ENCODE results near the gene ORAI1.
"Not testable (repeated sequence)": the region's sequence is repeated elsewhere in the genome, so short reads cannot be mapped to it uniquely, and the experiment has no call there.

Gene ORAI1

DNA sequence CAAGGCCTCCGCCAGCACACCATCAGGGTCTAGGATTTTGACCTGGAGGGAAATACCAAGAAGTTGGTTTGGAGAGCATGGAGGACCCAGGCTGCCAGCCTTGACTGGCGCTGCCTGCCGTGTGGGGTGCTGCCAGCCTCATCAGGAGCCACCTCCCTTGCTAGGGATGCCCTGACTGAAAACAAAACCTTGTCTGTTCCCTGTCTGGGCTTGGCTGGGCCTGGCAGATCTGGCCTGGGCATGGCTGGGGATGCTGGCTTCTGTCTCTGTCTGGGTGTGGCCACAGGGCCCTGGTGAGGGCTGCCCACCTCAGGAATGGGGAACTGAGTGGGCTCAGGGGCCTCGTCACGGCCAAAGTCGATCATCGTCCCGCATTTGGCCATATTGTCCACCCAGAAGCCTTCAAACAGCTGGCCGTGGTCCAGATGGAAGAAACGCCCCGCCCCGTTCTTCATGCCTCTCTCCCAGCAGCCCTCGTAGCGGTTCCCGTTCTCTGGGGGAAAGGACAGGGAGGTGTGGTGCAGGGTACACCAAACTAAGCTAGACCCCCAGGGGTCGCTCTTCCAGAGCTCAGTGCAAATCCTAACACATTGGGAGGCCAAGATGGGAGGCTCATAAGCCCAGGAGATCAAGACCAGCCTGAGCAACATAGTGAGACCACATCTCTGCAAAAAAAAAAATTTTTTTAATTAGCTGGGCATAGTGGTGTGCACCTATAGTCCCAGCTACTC lies 26.6 kb downstream of the ORAI1 start:
- DNase-seq (ENCODE audit: low read depth, low spot score) = no peak
- TF ChIP-seq, protein P1, sequence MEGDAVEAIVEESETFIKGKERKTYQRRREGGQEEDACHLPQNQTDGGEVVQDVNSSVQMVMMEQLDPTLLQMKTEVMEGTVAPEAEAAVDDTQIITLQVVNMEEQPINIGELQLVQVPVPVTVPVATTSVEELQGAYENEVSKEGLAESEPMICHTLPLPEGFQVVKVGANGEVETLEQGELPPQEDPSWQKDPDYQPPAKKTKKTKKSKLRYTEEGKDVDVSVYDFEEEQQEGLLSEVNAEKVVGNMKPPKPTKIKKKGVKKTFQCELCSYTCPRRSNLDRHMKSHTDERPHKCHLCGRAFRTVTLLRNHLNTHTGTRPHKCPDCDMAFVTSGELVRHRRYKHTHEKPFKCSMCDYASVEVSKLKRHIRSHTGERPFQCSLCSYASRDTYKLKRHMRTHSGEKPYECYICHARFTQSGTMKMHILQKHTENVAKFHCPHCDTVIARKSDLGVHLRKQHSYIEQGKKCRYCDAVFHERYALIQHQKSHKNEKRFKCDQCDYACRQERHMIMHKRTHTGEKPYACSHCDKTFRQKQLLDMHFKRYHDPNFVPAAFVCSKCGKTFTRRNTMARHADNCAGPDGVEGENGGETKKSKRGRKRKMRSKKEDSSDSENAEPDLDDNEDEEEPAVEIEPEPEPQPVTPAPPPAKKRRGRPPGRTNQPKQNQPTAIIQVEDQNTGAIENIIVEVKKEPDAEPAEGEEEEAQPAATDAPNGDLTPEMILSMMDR (IDR thresholded peaks at IDR 0.05; ENCODE audit: insufficient read depth, low read length, missing control alignments) = no peak
- H3K4me3 ChIP-seq (ENCODE audit: low read depth, low read length) = no peak overlapping the region
- POLR2A ChIA-PET = no interaction called here
- CTCF ChIA-PET = interaction anchor here (1.0 to 3.6 kb wide), 4 partner anchors 15 to 175 kb away, joined by 3 to 13 read pairs (median 4); partner anchors contain the start of gene ORAI1

DNA sequence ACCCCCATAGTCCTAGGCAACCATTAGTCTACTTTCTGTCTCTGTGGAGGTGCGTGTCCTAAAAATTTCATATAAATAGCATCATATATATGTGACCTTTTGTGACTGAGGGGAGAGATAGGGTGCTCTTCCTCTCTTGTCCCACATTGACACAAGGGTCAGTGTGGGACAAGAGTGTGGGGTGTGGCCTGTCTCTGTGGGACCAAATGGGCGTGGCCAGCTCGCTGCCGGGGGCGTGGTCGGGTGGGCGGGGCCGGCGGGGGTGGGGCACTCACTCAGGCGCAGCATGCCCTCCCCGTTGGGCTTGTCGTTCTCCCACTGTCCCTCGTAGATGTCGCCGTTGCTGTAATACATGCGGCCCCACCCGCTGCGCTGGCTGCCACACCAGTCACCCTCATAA lies 27.7 kb downstream of the ORAI1 start:
- POLR2A ChIA-PET = no interaction called here
- H3K4me3 ChIP-seq (ENCODE audit: low read depth, low read length) = no peak overlapping the region
- no peak for DNase-seq (ENCODE audit: low read depth, low spot score)
- TF ChIP-seq, protein P1 (IDR thresholded peaks at IDR 0.05; ENCODE audit: insufficient read depth, low read length, missing control alignments) = no peak
- CTCF ChIA-PET = interaction anchor here (3.6 kb wide), 1 partner anchor 14 kb away, joined by 13 read pairs; no protein-coding TSS in a partner anchor

DNA sequence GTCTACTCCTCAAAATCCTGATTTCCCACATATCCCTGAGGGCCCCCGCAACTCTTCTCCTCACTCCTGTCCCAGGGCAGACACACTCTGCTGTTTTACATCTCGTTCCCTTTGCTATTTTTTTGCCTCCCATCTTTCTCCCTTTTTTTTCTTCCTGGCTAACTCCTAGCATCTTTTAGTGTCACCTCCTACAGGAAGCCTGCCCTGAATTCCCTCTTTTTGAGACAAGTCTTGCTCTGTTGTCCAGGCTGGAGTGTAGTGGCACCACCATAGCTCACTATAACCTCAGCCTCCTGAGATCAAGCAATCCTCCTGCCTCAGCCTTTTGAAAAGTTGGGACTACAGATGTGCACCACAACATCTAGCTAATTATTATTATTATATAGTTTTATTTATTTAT lies 29.8 kb downstream of the ORAI1 start:
- ChIA-PET POLR2A (no interaction called here), CTCF (interaction anchor here (1.0 to 3.6 kb wide), 4 partner anchors 12 to 159 kb away, joined by 3 to 13 read pairs (median 4); no protein-coding TSS in a partner anchor)
- H3K4me3 ChIP-seq (ENCODE audit: low read depth, low read length) = no peak overlapping the region
- TF ChIP-seq, protein P1 (IDR thresholded peaks at IDR 0.05; ENCODE audit: insufficient read depth, low read length, missing control alignments) = no peak
- DNase-seq (ENCODE audit: low read depth, low spot score) = no peak

DNA sequence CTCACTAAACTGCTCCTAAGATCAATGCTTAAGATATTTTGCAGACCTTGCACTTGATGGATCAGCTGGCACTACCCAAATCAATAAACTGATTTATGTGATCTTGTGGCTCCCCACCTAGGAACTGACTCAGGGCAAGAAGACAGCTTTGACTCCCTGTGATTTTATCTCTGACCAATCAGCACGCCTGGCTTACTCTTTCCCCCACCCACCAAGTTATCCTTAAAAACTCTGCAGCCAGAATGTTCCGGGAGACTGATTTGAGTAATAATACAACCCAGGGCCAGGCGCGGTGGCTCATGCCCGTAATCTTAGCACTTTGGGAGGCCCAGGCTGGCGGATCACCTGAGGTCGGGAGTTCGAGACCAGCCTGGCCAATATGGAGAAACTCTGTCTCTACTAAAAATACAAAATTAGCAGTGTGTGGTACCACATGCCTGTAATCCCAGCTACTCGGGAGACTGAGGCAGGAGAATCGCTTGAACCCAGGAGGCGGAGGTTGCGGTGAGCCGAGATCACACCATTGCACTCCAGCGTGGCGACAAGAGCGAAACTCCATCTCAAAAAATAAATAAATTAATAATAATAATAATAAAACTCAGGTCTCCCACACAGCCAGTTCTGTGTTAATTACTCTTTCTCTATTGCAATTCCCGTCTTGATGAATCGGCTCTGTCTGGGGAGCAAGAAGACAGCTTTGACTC lies 31.1 kb downstream of the ORAI1 start:
- DNase-seq (ENCODE audit: low read depth, low spot score) = no peak
- ChIA-PET POLR2A (interaction anchor here (0.5 to 0.9 kb wide), 2 partner anchors 31 to 105 kb away, joined by 3 to 4 read pairs; partner anchors contain the start of gene ORAI1), CTCF (interaction anchor here (0.6 to 1.8 kb wide), 11 partner anchors 10 to 160 kb away, joined by 3 to 10 read pairs (median 4); partner anchors contain the start of gene MORN3)
- TF ChIP-seq, protein P1 (IDR thresholded peaks at IDR 0.05; ENCODE audit: insufficient read depth, low read length, missing control alignments) = no peak
- no peak overlapping the region for H3K4me3 ChIP-seq (ENCODE audit: low read depth, low read length)

DNA sequence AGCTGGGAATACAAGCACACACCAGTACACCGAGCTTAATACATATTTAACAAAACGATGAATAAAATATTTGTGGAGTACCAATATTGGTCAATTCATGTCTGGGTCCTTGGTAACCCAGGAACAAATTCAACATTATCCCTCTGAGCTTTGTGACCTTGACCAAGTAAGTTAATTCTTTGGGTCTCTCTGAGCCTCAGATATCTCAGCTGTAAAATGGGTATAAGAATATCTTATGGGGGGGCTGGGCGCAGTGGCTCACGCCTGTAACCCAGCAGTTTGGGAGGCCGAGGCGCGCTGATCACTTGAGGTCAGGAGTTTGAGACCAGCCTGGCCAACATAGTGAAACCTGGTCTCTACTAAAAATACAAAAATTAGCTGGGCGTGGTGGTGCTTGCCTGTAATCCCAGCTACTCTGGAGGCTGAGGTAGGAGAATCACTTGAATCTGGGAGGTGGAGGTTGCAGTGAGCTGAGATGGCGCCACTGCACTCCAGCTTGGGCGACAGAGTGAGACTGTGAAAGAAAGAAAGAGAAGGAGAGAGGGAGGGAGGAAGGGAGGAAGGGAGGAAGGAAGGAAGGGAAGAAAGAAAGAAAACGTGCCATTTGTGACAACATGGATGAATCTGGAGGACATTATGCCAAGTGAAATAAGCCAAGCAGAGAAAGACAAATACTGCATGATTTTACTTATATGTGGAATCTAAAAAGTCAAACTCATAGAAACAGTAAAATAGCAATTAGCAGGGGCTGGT lies 35.2 kb downstream of the ORAI1 start:
- DNase-seq (ENCODE audit: low read depth, low spot score); H3K4me3 ChIP-seq (ENCODE audit: low read depth, low read length): not testable (repeated sequence)
- ChIA-PET POLR2A (interaction anchor here (0.6 kb wide), 1 partner anchor 51 kb away, joined by 3 read pairs; no protein-coding TSS in a partner anchor), CTCF (interaction anchor here (0.9 to 3.1 kb wide), 6 partner anchors 9 to 166 kb away, joined by 3 to 12 read pairs (median 4); no protein-coding TSS in a partner anchor)

DNA sequence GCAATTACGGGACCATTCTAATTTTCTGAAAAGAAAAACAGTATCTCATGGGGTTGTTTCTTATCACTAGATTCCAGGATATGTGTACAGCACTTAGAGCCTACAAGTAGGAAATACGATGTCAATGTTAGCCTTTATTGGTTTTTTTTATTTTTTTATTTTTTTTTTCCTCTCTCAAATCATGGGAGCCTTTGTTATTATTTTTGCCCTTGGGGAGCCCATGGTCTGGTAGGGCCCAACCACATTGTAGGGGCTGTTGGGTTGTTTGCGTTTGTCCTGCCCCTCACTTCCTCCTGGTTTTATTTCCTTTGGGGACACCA lies 37.2 kb downstream of the ORAI1 start:
- ChIA-PET CTCF (no interaction called here), POLR2A (no interaction called here)
- DNase-seq (ENCODE audit: low read depth, low spot score) = no peak
- TF ChIP-seq, protein P1 (IDR thresholded peaks at IDR 0.05; ENCODE audit: insufficient read depth, low read length, missing control alignments) = no peak
- no peak overlapping the region for H3K4me3 ChIP-seq (ENCODE audit: low read depth, low read length)

DNA sequence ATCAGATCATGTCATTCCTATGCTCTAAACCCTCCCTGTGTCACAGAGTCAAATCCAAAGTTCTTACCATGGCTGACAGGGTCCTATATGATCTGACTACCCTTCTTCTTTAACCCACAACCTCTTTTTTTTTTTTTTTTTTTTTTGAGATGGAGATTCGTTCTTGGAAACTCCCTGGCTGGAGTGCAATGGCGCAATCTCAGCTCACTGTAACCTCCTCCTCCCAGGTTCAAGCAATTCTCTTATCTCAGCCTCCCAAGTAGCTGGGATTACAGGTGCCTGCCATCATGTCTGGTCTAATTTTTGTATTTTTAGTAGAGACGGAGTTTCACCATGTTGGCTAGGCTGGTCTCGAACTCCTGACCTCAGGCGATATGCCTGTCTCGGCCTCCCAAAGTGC lies 40.5 kb downstream of the ORAI1 start:
- not testable (repeated sequence) for H3K4me3 ChIP-seq (ENCODE audit: low read depth, low read length); DNase-seq (ENCODE audit: low read depth, low spot score)
- ChIA-PET CTCF (interaction anchor here (0.6 to 9.4 kb wide), 4 partner anchors 10 to 533 kb away, joined by 3 to 287 read pairs (median 59); no protein-coding TSS in a partner anchor), POLR2A (interaction anchor here (0.6 kb wide), 1 partner anchor 31 kb away, joined by 4 read pairs; no protein-coding TSS in a partner anchor)
